BLaER1 treated with 17β-estradiol and CSF1 and Interleukin-3, amounts not matched to agents 10 nM and 100 nM (cell line): ENCODE measurements around the gene STYXL1.

Experiments
- H3K27ac ChIP-seq, 11 experiments: shearing (Covaris generic); formaldehyde crosslinking; 2 replicates each; pipeline ENCODE4 v1.8.1; 2022
- H3K27me3 ChIP-seq, 11 experiments: shearing (Covaris generic); formaldehyde crosslinking; 2 replicates each; pipeline ENCODE4 v1.8.1; 2022
- H3K36me3 ChIP-seq, 11 experiments: shearing (Covaris generic); formaldehyde crosslinking; 2 replicates each; pipeline ENCODE4 v1.8.1; 2022
- H3K4me1 ChIP-seq, 10 experiments: shearing (Covaris generic); formaldehyde crosslinking; 2 replicates each; pipeline ENCODE4 v1.8.1; 2022
- H3K4me2 ChIP-seq, 11 experiments: shearing (Covaris generic); formaldehyde crosslinking; 2 replicates each; pipeline ENCODE4 v1.8.1; 2022
- H3K4me3 ChIP-seq, 10 experiments: shearing (Covaris generic); formaldehyde crosslinking; 2 replicates each; pipeline ENCODE4 v1.8.1; 2022
- H3K9ac ChIP-seq, 11 experiments: shearing (Covaris generic); formaldehyde crosslinking; 2 replicates each; pipeline ENCODE4 v1.8.1; 2022
- H3K9me3 ChIP-seq, 11 experiments: shearing (Covaris generic); formaldehyde crosslinking; replicated peaks in 1 of 11; 2 replicates each; pipeline ENCODE4 v1.8.1; 2022
- H4K20me1 ChIP-seq, 11 experiments: shearing (Covaris generic); formaldehyde crosslinking; 2 replicates each; pipeline ENCODE4 v1.8.1; 2022
- Cebpa-rat ChIP-seq, 11 experiments: shearing (Covaris generic); IDR thresholded peaks; 2 replicates each; pipeline ENCODE4 v1.8.1; 2022

STYXL1 gene

GRCh38 chr7:75967055-75967454, 80.7 kb downstream of the STYXL1 start:
- Histone ChIP-seq H4K20me1 (peaks cover 16 to 99% (median 79%) of the 10 kb centered on the region in 11 experiments; a peak in 21 of 22 replicates), H3K4me2 (peak overlapping the region in 8 of 11 experiments; percentile 30 to 73 (median 58); a peak in 15 of 22 replicates), H3K4me3 (no peak overlapping the region), H3K9ac (no peak overlapping the region), H3K4me1 (peaks cover 29 to 67% (median 36%) of the 10 kb centered on the region in 10 experiments), H3K36me3 (peaks cover 11 to 78% (median 50%) of the 10 kb centered on the region in 11 experiments; a peak in 20 of 22 replicates), H3K9me3 (no peaks in the 10 kb centered on the region), H3K27ac (no peak overlapping the region), H3K27me3 (no peaks in the 10 kb centered on the region)
- TF ChIP-seq Cebpa-rat (IDR thresholded peaks at IDR 0.05) = no peak

- peak overlapping the region in 2 of 11 experiments; percentile 14 to 19; a peak in 3 of 22 replicates for H3K9ac ChIP-seq
- H3K4me1 ChIP-seq = peaks cover 22 to 60% (median 30%) of the 10 kb centered on the region in 10 experiments; a peak in 19 of 20 replicates
- peak overlapping the region in 4 of 11 experiments; percentile 18 to 73 (median 58); a peak in 3 of 22 replicates for H3K4me2 ChIP-seq
- no peak for TF ChIP-seq Cebpa-rat (IDR thresholded peaks at IDR 0.05)
- peaks cover 16 to 97% (median 75%) of the 10 kb centered on the region in 11 experiments; a peak in 21 of 22 replicates for H4K20me1 ChIP-seq
- H3K4me3 ChIP-seq = no peak overlapping the region
- H3K27ac ChIP-seq = 0 out of 22 replicates have a peak overlapping the region, but pooled peaks of 1 of the 11 experiments have one; percentile 2
- peaks cover 11 to 85% (median 56%) of the 10 kb centered on the region in 11 experiments; a peak in 21 of 22 replicates for H3K36me3 ChIP-seq
- no peaks in the 10 kb centered on the region for H3K9me3 ChIP-seq
- no peaks in the 10 kb centered on the region for H3K27me3 ChIP-seq
Observed at GRCh38 chr7:75966190-75966961, 81.4 kb downstream of the STYXL1 start.

- H3K4me3 ChIP-seq = no peak overlapping the region
- peaks cover 17 to 55% (median 27%) of the 10 kb centered on the region in 10 experiments; a peak in 19 of 20 replicates for H3K4me1 ChIP-seq
- H4K20me1 ChIP-seq = peaks cover 16 to 97% (median 76%) of the 10 kb centered on the region in 11 experiments; a peak in 21 of 22 replicates
- peaks cover 11 to 92% (median 62%) of the 10 kb centered on the region in 11 experiments; a peak in 21 of 22 replicates for H3K36me3 ChIP-seq
- 0 out of 22 replicates have a peak overlapping the region, but pooled peaks of 1 of the 11 experiments have one; percentile 2 for H3K27ac ChIP-seq
- H3K9me3 ChIP-seq = no peaks in the 10 kb centered on the region
- H3K27me3 ChIP-seq = no peaks in the 10 kb centered on the region
- TF ChIP-seq Cebpa-rat (IDR thresholded peaks at IDR 0.05) = no peak
- H3K4me2 ChIP-seq = 0 out of 22 replicates have a peak overlapping the region, but pooled peaks of 1 of the 11 experiments have one; percentile 18
- H3K9ac ChIP-seq = peak overlapping the region in 2 of 11 experiments; percentile 14 to 19; a peak in 2 of 22 replicates
Observed at GRCh38 chr7:75965617-75966016, 82.2 kb downstream of the STYXL1 start.

- TF ChIP-seq Cebpa-rat (IDR thresholded peaks at IDR 0.05) = no peak
- no peak overlapping the region for H3K4me3 ChIP-seq
- peaks cover 18 to 98% (median 77%) of the 10 kb centered on the region in 11 experiments; a peak in 21 of 22 replicates for H3K36me3 ChIP-seq
- H3K4me1 ChIP-seq = peaks cover 17 to 41% (median 36%) of the 10 kb centered on the region in 10 experiments
- 0 out of 22 replicates have a peak overlapping the region, but pooled peaks of 1 of the 11 experiments have one; percentile 19 for H3K9ac ChIP-seq
- peaks cover 14 to 94% (median 58%) of the 10 kb centered on the region in 11 experiments for H4K20me1 ChIP-seq
- no peaks in the 10 kb centered on the region for H3K9me3 ChIP-seq
- H3K27me3 ChIP-seq = no peaks in the 10 kb centered on the region
- peak overlapping the region in 1 of 11 experiments; percentile 2; a peak in 1 of 22 replicates for H3K27ac ChIP-seq
- 0 out of 22 replicates have a peak overlapping the region, but pooled peaks of 1 of the 11 experiments have one; percentile 1 for H3K4me2 ChIP-seq
Observed at GRCh38 chr7:75963381-75963995, 84.3 kb downstream of the STYXL1 start.

GRCh38 chr7:75962607-75963380, 85.0 kb downstream of the STYXL1 start:
- no peak for TF ChIP-seq Cebpa-rat (IDR thresholded peaks at IDR 0.05)
- no peaks in the 10 kb centered on the region for H3K9me3 ChIP-seq
- peaks cover 18 to 98% (median 77%) of the 10 kb centered on the region in 11 experiments for H3K36me3 ChIP-seq
- H3K27ac ChIP-seq = peak overlapping the region in 1 of 11 experiments; percentile 2; a peak in 1 of 22 replicates
- H4K20me1 ChIP-seq = peaks cover 12 to 91% (median 51%) of the 10 kb centered on the region in 11 experiments; a peak in 21 of 22 replicates
- H3K4me2 ChIP-seq = 0 out of 22 replicates have a peak overlapping the region, but pooled peaks of 1 of the 11 experiments have one; percentile 1
- H3K27me3 ChIP-seq = no peaks in the 10 kb centered on the region
- H3K4me3 ChIP-seq = no peak overlapping the region
- peaks cover 12 to 38% (median 34%) of the 10 kb centered on the region in 10 experiments for H3K4me1 ChIP-seq
- peak overlapping the region in 3 of 11 experiments; percentile 9 to 19 (median 18); a peak in 1 of 22 replicates for H3K9ac ChIP-seq

- H3K9ac ChIP-seq = no peak overlapping the region
- H4K20me1 ChIP-seq = peaks cover 9 to 91% (median 42%) of the 10 kb centered on the region in 11 experiments; a peak in 20 of 22 replicates
- no peaks in the 10 kb centered on the region for H3K27me3 ChIP-seq
- H3K4me1 ChIP-seq = peaks cover 0 to 38% (median 22%) of the 10 kb centered on the region in 10 experiments; a peak in 12 of 20 replicates
- no peak overlapping the region for H3K4me3 ChIP-seq
- no peaks in the 10 kb centered on the region for H3K9me3 ChIP-seq
- H3K36me3 ChIP-seq = peaks cover 32 to 99% (median 84%) of the 10 kb centered on the region in 11 experiments
- no peak overlapping the region for H3K27ac ChIP-seq
- TF ChIP-seq Cebpa-rat (IDR thresholded peaks at IDR 0.05) = no peak
- H3K4me2 ChIP-seq = no peak overlapping the region
Observed at GRCh38 chr7:75961218-75961617, 86.6 kb downstream of the STYXL1 start.

- Histone ChIP-seq H3K4me2 (peak overlapping the region in 2 of 11 experiments; percentile 6 to 18; a peak in 2 of 22 replicates), H3K36me3 (peaks cover 40 to 99% (median 84%) of the 10 kb centered on the region in 11 experiments), H3K4me3 (no peak overlapping the region), H3K27me3 (no peaks in the 10 kb centered on the region), H4K20me1 (peaks cover 5 to 90% (median 42%) of the 10 kb centered on the region in 11 experiments; a peak in 19 of 22 replicates), H3K27ac (no peak overlapping the region), H3K4me1 (peaks cover 3 to 32% (median 19%) of the 10 kb centered on the region in 10 experiments; a peak in 16 of 20 replicates), H3K9ac (no peak overlapping the region; a peak in 1 of 22 replicates), H3K9me3 (no peaks in the 10 kb centered on the region)
- TF ChIP-seq Cebpa-rat (IDR thresholded peaks at IDR 0.05) = no peak
Observed at GRCh38 chr7:75960372-75960771, 87.4 kb downstream of the STYXL1 start.
